DOHH2 (cell line): ENCODE measurements around the gene SAMD14.

Experiments used
- H3F3A ChIP-seq: fragments of 200-600 bp; sonication (generic), shearing (Covaris generic); 2 replicates; pipeline ENCODE4 v1.6.0; 2016; ENCODE audit warnings: antibody characterized with exemption, mild to moderate bottlenecking; ENCODE audit not compliant: control insufficient read depth, insufficient read depth
- H3K27ac ChIP-seq: fragments of 200-600 bp; sonication (generic); 2 replicates; pipeline ENCODE4 v1.5.1; 2014; ENCODE audit warnings: low read depth, mild to moderate bottlenecking, low read length, moderate library complexity
- H3K27me3 ChIP-seq: fragments of 200-600 bp; sonication (generic); 2 replicates; pipeline ENCODE4 v1.6.1; 2014; ENCODE audit warnings: mild to moderate bottlenecking, low read length, mixed read lengths; ENCODE audit not compliant: control insufficient read depth
- H3K36me3 ChIP-seq: fragments of 200-600 bp; sonication (generic); 2 replicates; pipeline ENCODE4 v1.6.1; 2014; ENCODE audit warnings: mild to moderate bottlenecking, low read length, moderate library complexity, mixed read lengths; ENCODE audit not compliant: control insufficient read depth
- H3K4me1 ChIP-seq: fragments of 200-600 bp; sonication (generic); 2 replicates; pipeline ENCODE4 v1.6.1; 2014; ENCODE audit warnings: mild to moderate bottlenecking, low read length, mixed read lengths; ENCODE audit not compliant: control insufficient read depth
- H3K4me2 ChIP-seq: fragments of 200-600 bp; sonication (generic); 2 replicates; pipeline ENCODE4 v1.6.0; 2014; ENCODE audit warnings: mild to moderate bottlenecking, low read length, moderate library complexity
- H3K4me3 ChIP-seq: fragments of 200-600 bp; sonication (generic); 2 replicates; pipeline ENCODE4 v1.5.1; 2014; ENCODE audit warnings: mild to moderate bottlenecking, low read length, mixed read lengths
- H3K79me2 ChIP-seq: fragments of 200-600 bp; sonication (generic); 2 replicates; pipeline ENCODE4 v1.6.1; 2014; ENCODE audit warnings: mild to moderate bottlenecking, low read length, mixed read lengths; ENCODE audit not compliant: control insufficient read depth
- H3K9me2 ChIP-seq: fragments of 200-600 bp; sonication (generic); replicated peaks from 2 replicates; pipeline ENCODE4 v1.6.1; 2014; ENCODE audit warnings: mild to moderate bottlenecking, low read length, mixed read lengths; ENCODE audit not compliant: control insufficient read depth
- H3K9me3 ChIP-seq: fragments of 200-600 bp; sonication (generic); 2 replicates; pipeline ENCODE4 v1.6.1; 2014; ENCODE audit warnings: antibody characterized with exemption, low read length, mixed read lengths; ENCODE audit not compliant: control insufficient read depth, insufficient read depth
- H4K20me1 ChIP-seq: fragments of 200-600 bp; sonication (generic); 2 replicates; pipeline ENCODE4 v1.6.0; 2014; ENCODE audit warnings: low read depth, mild to moderate bottlenecking, antibody characterized with exemption, low read length, moderate library complexity; ENCODE audit not compliant: control insufficient read depth, insufficient read depth
- CTCF ChIP-seq: fragments of 200-600 bp; sonication (generic); IDR thresholded peaks from one replicate; pipeline ENCODE4 v1.5.1; 2014; ENCODE audit warnings: antibody characterized with exemption, mild to moderate bottlenecking, low read depth, low read length; ENCODE audit not compliant: poor library complexity, severe bottlenecking
- EZH2phosphoT487 ChIP-seq: fragments of 200-600 bp; sonication (generic); IDR thresholded peaks from 2 replicates; pipeline ENCODE4 v1.6.1; 2017; ENCODE audit warnings: borderline replicate concordance, mild to moderate bottlenecking, antibody characterized with exemption, low read length, moderate library complexity, mixed read lengths

The SAMD14 gene

GRCh38 chr17:50125420-50125997 is 4.5 kb downstream of the SAMD14 start:
- Histone ChIP-seq H3K27me3 (peaks cover 50% of the 10 kb centered on the region), H4K20me1 (no peaks in the 10 kb centered on the region), H3K36me3 (no peaks in the 10 kb centered on the region), H3K9me3 (no peaks in the 10 kb centered on the region), H3K4me2 (no peak overlapping the region), H3K79me2 (no peaks in the 10 kb centered on the region), H3F3A (no peaks in the 10 kb centered on the region), H3K4me1 (peaks cover 6% of the 10 kb centered on the region; the same call in 1 of the 2 replicates), H3K4me3 (no peak overlapping the region), H3K9me2 (no peaks in the 10 kb centered on the region), H3K27ac (no peak overlapping the region)
- no peak for TF ChIP-seq EZH2phosphoT487
- TF ChIP-seq CTCF: no peak

- no peaks in the 10 kb centered on the region for H4K20me1 ChIP-seq
- peaks cover 49% of the 10 kb centered on the region for H3K27me3 ChIP-seq
- no peak overlapping the region for H3K27ac ChIP-seq
- no peak overlapping the region for H3K4me3 ChIP-seq
- H3K4me1 ChIP-seq: no peaks in the 10 kb centered on the region; the same call in 1 of the 2 replicates
- no peaks in the 10 kb centered on the region for H3K9me3 ChIP-seq
- no peaks in the 10 kb centered on the region for H3K79me2 ChIP-seq
- no peak overlapping the region for H3K4me2 ChIP-seq
- no peaks in the 10 kb centered on the region for H3K36me3 ChIP-seq
- no peak for TF ChIP-seq EZH2phosphoT487
- H3F3A ChIP-seq: no peaks in the 10 kb centered on the region
- H3K9me2 ChIP-seq: no peaks in the 10 kb centered on the region
Measured at GRCh38 chr17:50123649-50124349, 6.2 kb downstream of the SAMD14 start.

GRCh38 chr17:50122945-50123344 is 7.0 kb downstream of the SAMD14 start:
- Histone ChIP-seq H3F3A (no peaks in the 10 kb centered on the region), H3K27ac (no peak overlapping the region), H3K4me2 (no peak overlapping the region), H3K27me3 (peaks cover 51% of the 10 kb centered on the region), H3K36me3 (no peaks in the 10 kb centered on the region), H3K79me2 (no peaks in the 10 kb centered on the region), H3K4me1 (no peaks in the 10 kb centered on the region; the same call in 1 of the 2 replicates), H3K9me3 (no peaks in the 10 kb centered on the region), H4K20me1 (no peaks in the 10 kb centered on the region), H3K9me2 (no peaks in the 10 kb centered on the region), H3K4me3 (no peak overlapping the region)
- TF ChIP-seq CTCF (no peak), EZH2phosphoT487 (no peak)

GRCh38 chr17:50120475-50121253 is 9.3 kb downstream of the SAMD14 start:
- H3F3A ChIP-seq: no peaks in the 10 kb centered on the region
- peaks cover 56% of the 10 kb centered on the region for H3K27me3 ChIP-seq
- no peaks in the 10 kb centered on the region for H3K9me3 ChIP-seq
- no peak overlapping the region for H3K27ac ChIP-seq
- H4K20me1 ChIP-seq: no peaks in the 10 kb centered on the region
- H3K9me2 ChIP-seq: no peaks in the 10 kb centered on the region
- H3K4me2 ChIP-seq: no peak overlapping the region
- TF ChIP-seq EZH2phosphoT487 (no peak), CTCF (no peak)
- H3K4me1 ChIP-seq: peaks cover 4% of the 10 kb centered on the region; the same call in 1 of the 2 replicates
- no peak overlapping the region for H3K4me3 ChIP-seq
- H3K36me3 ChIP-seq: no peaks in the 10 kb centered on the region
- H3K79me2 ChIP-seq: no peaks in the 10 kb centered on the region
